ENCODE data around the gene NR2F1-AS1.

DNA sequence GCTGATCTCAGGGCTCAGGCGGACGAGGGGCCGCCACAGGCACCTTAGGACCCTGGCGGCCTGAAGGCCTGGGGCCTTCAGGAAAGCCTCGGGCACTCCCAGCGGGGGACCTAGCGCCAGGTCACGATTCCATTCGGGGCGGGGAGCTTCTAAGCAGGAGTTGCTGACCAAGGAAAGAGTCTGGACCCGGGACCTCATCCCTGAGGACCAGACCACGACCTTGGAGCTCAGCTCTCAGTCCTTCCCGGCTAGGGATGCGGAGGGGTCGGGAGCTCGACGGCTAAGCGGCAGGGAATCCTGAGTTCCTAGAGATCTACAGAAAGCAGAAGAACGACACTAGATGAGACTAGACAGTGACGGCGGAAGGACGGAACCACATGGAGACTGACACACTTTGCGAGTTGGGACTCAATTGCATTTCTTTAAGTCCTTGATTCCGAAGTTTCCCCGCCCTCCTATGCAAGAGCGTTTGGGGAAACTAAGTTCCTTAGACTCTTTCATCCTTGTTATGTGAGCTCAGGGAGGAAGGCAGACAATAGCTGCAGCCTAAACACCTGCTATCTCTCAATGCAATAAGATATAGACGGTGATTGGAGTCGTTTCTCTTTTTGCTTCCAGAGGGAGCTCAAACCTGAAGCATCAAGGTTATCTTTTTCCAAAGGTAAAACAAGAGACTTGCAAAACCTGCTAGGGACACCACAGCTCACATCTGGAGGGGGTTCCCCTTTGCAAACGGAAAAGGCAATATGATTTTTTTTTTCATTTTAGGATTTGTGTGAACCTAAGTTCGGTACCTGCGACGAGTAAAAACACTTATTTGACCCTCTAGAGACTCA lies 9.7 kb downstream of the NR2F1-AS1 start:
- TF ChIP-seq, protein P1, sequence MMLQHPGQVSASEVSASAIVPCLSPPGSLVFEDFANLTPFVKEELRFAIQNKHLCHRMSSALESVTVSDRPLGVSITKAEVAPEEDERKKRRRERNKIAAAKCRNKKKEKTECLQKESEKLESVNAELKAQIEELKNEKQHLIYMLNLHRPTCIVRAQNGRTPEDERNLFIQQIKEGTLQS (IDR thresholded peaks at IDR 0.05), result no peak
- TF ChIP-seq, protein P2, sequence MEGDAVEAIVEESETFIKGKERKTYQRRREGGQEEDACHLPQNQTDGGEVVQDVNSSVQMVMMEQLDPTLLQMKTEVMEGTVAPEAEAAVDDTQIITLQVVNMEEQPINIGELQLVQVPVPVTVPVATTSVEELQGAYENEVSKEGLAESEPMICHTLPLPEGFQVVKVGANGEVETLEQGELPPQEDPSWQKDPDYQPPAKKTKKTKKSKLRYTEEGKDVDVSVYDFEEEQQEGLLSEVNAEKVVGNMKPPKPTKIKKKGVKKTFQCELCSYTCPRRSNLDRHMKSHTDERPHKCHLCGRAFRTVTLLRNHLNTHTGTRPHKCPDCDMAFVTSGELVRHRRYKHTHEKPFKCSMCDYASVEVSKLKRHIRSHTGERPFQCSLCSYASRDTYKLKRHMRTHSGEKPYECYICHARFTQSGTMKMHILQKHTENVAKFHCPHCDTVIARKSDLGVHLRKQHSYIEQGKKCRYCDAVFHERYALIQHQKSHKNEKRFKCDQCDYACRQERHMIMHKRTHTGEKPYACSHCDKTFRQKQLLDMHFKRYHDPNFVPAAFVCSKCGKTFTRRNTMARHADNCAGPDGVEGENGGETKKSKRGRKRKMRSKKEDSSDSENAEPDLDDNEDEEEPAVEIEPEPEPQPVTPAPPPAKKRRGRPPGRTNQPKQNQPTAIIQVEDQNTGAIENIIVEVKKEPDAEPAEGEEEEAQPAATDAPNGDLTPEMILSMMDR (IDR thresholded peaks at IDR 0.05; ENCODE audit: low read depth, low read length, missing input control), result no peak
- TF ChIP-seq EGR1 (IDR thresholded peaks at IDR 0.05; ENCODE audit: low read depth in 2 of 2), result no peak
- TF ChIP-seq YY1 (IDR thresholded peaks at IDR 0.05), result no peak
- TF ChIP-seq, protein P3, sequence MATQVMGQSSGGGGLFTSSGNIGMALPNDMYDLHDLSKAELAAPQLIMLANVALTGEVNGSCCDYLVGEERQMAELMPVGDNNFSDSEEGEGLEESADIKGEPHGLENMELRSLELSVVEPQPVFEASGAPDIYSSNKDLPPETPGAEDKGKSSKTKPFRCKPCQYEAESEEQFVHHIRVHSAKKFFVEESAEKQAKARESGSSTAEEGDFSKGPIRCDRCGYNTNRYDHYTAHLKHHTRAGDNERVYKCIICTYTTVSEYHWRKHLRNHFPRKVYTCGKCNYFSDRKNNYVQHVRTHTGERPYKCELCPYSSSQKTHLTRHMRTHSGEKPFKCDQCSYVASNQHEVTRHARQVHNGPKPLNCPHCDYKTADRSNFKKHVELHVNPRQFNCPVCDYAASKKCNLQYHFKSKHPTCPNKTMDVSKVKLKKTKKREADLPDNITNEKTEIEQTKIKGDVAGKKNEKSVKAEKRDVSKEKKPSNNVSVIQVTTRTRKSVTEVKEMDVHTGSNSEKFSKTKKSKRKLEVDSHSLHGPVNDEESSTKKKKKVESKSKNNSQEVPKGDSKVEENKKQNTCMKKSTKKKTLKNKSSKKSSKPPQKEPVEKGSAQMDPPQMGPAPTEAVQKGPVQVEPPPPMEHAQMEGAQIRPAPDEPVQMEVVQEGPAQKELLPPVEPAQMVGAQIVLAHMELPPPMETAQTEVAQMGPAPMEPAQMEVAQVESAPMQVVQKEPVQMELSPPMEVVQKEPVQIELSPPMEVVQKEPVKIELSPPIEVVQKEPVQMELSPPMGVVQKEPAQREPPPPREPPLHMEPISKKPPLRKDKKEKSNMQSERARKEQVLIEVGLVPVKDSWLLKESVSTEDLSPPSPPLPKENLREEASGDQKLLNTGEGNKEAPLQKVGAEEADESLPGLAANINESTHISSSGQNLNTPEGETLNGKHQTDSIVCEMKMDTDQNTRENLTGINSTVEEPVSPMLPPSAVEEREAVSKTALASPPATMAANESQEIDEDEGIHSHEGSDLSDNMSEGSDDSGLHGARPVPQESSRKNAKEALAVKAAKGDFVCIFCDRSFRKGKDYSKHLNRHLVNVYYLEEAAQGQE (IDR thresholded peaks at IDR 0.05), result no peak
- TF ChIP-seq, protein P4, sequence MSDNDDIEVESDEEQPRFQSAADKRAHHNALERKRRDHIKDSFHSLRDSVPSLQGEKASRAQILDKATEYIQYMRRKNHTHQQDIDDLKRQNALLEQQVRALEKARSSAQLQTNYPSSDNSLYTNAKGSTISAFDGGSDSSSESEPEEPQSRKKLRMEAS (IDR thresholded peaks at IDR 0.05), result no peak
- TF ChIP-seq, protein P5, sequence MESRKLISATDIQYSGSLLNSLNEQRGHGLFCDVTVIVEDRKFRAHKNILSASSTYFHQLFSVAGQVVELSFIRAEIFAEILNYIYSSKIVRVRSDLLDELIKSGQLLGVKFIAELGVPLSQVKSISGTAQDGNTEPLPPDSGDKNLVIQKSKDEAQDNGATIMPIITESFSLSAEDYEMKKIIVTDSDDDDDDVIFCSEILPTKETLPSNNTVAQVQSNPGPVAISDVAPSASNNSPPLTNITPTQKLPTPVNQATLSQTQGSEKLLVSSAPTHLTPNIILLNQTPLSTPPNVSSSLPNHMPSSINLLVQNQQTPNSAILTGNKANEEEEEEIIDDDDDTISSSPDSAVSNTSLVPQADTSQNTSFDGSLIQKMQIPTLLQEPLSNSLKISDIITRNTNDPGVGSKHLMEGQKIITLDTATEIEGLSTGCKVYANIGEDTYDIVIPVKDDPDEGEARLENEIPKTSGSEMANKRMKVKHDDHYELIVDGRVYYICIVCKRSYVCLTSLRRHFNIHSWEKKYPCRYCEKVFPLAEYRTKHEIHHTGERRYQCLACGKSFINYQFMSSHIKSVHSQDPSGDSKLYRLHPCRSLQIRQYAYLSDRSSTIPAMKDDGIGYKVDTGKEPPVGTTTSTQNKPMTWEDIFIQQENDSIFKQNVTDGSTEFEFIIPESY (IDR thresholded peaks at IDR 0.05), result no peak
- TF ChIP-seq RXRA (IDR thresholded peaks at IDR 0.05), result no peak
- TF ChIP-seq TAF1 (conservative IDR thresholded peaks at IDR 0.05), result no peak
- no peak for TF ChIP-seq JUND (IDR thresholded peaks at IDR 0.05)
- TF ChIP-seq NR2F2 (IDR thresholded peaks at IDR 0.05), result no peak
